Nucleus accumbens (tissue), 56 donors: ENCODE results near the gene SMTNL2.
A peak's percentile ranks its signal among the peaks of the same experiment; 100 is the strongest.

Source experiments
- DNase-seq, 56 donors: peaks; one replicate each; lab custom pipeline; 2025; lab: John Stamatoyannopoulos, UW

Gene SMTNL2

GRCh38 chr17:4544135-4544950, 40.0 kb upstream of the SMTNL2 start:
- DNase-seq: no peak

GRCh38 chr17:4544951-4545216, 39.4 kb upstream of the SMTNL2 start:
- peak in 3 of 56 donors; percentile 19 to 26 (median 25) for DNase-seq

DNA sequence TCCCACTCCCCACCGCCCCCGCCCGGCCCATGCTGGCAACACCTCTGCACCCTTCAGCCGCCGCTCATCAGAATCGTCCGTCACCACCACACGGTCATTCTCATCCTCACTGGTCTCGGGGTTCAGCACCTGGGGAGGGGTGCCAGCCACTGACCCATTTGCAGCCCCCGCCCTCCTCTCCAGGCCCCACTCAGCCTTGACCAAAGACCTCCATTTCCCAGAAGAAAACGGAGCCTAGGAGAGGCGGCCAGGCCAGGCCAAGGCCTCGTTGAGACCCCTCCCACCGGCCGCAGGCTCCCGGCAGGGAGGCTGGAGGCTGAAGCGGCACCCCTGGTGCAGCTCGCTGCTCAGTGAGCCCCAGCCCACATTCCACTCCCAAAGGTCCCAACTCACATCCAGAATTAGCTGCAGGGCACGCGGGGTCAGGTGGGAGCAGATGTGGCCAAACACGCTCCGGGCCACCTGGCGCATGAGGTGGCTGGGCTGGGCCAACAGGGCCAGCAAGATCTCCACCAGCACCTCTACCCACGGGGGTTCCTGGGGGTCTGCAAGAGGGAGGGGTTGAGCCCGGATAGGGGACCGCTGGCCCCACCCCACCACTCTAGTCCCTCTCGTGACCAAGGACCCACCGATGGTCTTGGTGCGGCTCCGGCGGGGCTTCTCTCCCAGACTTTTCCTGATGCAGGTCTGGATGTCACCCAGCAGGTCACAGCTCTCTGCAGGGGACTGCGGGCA, 38.9 kb upstream of the SMTNL2 start:
- no peak for DNase-seq

DNA sequence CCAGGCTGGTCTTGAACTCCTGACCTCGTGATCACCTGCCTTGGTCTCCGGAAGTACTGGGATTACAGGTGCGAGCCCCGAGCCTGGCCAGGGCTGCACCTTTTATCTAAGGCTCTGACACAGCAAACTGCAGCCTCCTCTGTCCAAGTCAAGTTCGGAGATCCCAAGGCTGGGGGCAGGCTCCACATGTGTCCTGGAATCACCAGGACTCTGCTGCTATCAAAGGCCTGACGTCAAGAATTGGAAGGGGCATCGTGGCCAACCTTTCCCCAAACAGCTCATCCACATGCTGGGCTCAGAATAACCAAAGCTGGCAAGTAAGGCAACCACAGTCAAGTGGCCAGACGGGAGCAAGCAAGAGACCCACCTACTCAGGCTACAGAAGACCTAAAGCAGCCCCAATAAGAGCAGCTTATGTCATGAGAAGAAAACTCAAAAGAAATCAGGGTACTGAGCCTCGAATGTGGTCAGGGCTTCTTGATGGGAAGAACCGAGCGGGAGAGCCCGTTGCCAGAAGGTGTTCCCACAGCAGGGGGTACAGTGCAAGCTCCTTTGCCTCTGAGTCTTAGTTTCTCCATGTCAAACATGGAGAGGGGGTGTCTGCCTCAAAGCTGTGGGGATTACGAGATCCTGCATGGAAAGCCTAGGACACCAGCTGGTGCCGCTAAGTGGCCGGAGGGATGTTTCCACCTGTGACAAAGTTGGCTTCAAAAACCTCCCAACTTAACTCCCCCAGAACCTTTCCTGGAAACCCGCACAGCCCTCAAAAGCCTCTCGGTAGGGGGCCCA, 37.0 kb upstream of the SMTNL2 start:
- DNase-seq: no peak

DNA sequence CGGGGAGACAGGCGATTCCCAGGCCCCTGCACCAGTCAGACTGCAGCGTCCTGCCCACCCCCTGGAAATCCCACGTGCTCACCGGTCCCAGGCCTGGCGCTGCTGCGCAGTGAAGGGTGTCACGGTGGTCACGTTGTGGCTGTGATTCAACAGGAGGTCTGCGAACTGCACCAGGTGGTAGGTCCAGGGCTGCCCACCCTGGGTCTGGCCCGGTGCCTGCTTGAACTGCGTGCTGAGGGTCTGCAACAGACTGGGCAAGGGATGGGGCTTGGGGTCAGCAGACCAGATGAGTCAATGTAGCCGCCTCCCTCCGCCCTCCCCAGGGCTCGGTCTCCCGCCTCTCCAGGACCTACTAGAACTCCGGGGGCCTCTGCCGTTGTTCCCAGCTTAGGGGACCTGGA, 36.3 kb upstream of the SMTNL2 start:
- no peak for DNase-seq

GRCh38 chr17:4548721-4549531, 35.4 kb upstream of the SMTNL2 start:
- DNase-seq: no peak

- DNase-seq: no peak
Observed at GRCh38 chr17:4549781-4550533, 34.4 kb upstream of the SMTNL2 start.

- no peak for DNase-seq
Observed at GRCh38 chr17:4550534-4551039, 33.7 kb upstream of the SMTNL2 start.

- DNase-seq: no peak
Observed at GRCh38 chr17:4551141-4551540, 33.2 kb upstream of the SMTNL2 start.

DNA sequence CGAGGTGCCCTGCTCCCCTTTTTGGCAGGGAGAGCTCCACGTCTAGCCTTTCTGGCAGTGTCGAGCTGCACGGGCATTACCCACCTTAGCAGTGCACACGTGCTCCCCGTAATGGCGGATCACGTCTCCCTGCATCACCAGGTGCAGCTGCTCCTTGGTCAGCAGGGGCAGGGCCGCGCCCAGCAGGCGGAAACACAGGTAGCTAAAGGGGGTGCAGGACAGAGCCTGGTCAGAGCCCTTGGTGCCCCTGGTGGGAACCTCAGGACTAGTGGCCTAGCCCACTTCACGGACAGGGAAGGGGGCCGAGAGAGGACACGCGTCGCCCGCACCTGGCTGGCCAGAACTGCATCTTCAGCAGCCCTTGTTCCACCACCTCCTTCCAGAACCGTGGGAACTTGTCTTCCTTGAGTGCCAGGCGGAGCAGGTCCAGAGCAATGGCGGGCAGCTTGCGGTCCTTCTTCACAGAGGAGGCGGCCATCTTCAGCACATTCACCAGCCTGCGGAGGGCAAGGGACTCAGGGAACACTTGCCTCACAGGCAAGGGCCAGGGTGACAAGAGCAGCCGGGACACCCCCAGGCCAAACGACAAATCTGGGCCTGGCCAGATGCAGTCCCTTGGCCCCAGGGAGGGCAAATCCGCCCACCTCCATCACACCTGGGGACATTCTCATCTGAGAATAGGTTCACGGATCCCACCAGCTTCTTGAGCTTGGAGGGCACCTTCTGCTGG, 32.4 kb upstream of the SMTNL2 start:
- no peak for DNase-seq

GRCh38 chr17:4553669-4554068, 30.7 kb upstream of the SMTNL2 start:
- no peak for DNase-seq

- DNase-seq: no peak
Observed at GRCh38 chr17:4554441-4554996, 29.8 kb upstream of the SMTNL2 start.

DNA sequence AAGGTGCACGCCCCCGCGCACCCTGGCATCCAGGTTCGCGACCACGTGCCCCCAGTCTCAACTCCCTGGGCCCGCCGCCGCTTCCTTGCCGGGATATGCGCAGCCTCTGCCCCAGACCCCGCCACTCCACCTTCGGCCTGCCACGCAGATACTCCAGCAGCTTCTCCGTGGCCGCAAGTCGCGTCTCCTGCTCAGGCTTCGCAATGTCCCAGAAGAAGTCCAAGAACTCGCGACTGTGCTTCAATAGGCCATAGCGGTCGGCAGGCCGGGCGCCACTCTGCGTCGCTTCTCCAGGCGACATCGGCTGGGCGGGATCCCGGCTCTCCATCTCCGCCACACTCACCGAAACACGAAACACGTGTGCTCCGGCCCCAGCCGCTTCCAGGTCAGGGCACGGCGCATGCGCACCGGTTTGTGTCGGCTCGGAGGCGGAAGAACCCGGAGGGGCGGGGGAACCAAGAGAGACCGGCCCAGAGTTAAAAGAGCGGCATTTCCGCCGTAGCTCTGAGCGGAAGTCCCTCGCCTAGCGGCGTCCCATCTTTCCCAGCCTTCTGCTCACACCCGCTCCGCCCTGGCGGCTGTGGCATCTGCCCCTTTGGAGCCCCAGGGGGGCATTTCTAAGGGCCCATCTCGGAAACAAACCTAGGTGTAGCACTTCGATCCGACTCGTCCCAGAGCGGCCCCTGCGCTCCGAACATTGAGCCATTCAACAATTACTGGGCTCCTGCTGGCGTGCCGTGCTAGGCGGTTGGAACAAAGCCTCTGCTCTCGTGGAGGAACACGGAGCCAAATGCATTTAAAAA, 29.1 kb upstream of the SMTNL2 start, which contains the start of gene MYBBP1A:
Gene MYBBP1A (minus strand): TSS at position 388 of the 803 bp plus-strand sequence. CDS start 60 bp downstream, at position 328.
- peak; percentile 53 to 97 (median 89) for DNase-seq

DNA sequence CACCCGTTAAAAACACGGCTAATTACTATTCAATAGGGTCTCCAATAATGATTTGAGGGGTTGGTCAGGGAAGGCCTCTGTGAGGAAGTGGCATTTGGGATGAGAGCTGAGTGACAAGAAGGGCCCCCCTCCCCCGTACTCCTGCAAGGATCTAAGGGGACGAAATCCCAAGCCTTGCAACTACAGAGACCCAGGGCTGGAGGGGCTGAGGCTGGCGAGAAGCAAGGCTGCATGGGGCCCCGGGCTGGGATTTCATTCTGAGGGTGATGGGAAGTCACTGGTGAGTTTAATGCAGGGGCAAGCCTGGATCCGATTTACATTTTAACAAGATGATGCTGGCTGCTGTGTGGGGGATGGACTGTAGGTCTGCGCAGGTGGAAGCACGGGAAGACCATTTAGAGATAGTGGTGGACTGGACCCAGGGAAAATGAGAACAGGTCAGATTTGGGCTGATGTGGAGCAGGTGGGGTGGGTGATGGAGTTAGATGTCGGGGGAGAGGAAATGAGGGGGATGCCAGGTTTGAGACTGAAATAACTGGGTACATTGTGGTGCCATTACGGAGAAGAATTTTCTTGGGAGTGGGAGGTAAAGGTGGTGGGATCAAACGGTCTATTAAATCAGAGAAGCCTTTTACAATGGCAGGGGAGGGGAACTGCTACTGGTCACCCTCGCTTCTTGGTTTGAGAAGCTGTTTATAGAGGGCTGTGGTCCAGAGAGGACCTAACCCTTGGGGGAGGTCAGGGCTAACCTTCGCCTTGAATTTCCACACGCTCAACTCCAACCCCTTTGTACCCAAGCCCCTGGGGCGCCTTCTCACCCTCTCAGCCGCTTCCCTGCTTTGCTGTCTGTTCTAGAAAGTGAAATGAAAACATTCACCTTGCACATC, 28.2 kb upstream of the SMTNL2 start:
- DNase-seq: peak in 1 of 56 donors; percentile 27

GRCh38 chr17:4556996-4557395, 27.3 kb upstream of the SMTNL2 start:
- DNase-seq: no peak

DNA sequence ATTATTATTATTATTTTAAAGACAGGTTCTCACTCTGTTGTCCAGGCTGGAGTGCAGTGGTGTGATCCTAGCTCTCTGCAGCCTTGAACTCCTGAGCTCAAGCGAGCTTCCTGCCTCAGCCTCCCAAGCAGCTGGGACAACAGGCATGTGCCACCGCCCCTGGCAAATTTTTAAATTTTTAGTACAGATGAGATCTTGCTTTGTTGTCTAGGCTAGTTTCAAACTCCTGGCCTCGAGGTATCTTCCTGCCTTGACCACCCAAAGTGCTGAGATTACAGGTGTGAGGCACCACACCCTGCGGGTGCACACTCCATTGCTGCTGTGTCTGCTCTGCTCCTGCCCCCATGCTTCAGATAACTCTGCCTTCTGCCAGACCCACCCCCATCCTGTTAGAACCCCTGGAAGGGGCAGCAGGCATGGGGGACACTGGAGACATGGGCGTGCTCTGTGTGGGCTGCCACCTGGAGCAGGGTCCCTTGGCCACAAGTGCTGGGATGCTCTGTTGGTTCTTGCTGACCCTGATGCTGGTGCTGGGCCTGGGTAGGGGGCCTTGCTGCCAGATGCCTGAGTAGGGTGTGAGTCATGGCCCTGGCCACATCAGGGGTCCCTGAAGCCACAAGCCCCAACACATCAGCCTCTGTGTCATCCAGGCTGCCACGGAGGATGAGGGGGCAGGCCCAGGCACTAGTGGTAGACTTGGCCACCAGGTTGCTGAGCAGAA, 26.5 kb upstream of the SMTNL2 start:
- DNase-seq: no peak
